Fibroblast of lung (primary cell): ENCODE measurements around the gene CERK.

Experiments used
- EZH2 ChIP-seq: IDR thresholded peaks from 2 replicates; pipeline ENCODE4 v1.5.1; 2012; ENCODE audit warnings: low read length, control low read depth, mild to moderate bottlenecking; ENCODE audit errors: missing control alignments
- TF ChIP-seq, protein P1 (sequence below), 2 donors: IDR thresholded peaks in 1 of 2; conservative IDR thresholded peaks in 1 of 2; 1 replicate in 1 of 2; 2 replicates in 1 of 2; pipeline ENCODE4 v1.5.1; 2011 to 2012; ENCODE audit warnings: low read length in 2 of 2, control low read depth in 1 of 2, inconsistent platforms in 1 of 2, low read depth in 1 of 2, mild to moderate bottlenecking in 1 of 2

DNA sequence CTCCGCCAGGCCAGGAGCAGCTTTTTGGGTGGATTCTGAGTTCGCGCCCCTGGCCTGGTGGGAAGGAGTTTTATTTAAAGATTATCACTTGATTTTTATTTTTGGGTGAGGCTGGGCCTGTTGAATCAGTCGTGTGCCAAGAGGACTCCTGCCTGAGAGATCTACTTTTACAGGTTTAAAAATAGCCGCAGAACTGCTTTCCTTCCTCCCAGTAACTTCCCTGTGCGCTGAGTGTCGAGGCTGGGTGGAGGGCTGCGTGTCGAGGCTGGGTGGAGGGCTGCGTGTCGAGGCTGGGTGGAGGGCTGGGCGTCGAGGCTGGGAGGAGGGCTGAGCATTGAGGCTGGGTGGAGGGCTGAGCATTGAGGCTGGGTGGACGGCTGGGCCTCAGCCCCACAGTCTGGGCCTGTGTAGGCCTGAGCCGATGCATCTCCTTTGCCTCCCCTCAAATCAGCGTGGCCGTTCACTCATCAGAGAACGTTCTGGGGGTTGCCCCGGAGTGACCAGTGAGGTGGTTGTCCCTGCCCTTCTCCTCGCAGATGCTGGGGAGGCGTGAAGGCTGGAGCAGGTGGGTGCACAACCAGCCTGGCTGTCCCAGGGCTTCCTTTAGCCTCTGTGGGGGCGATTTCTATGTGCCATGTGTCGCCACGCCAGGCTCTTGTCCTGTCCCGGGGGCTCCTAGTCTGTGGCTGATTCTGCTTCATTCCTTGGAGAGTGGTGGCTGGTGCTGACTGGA, 87.8 kb downstream of the CERK start:
- TF ChIP-seq, protein P1, sequence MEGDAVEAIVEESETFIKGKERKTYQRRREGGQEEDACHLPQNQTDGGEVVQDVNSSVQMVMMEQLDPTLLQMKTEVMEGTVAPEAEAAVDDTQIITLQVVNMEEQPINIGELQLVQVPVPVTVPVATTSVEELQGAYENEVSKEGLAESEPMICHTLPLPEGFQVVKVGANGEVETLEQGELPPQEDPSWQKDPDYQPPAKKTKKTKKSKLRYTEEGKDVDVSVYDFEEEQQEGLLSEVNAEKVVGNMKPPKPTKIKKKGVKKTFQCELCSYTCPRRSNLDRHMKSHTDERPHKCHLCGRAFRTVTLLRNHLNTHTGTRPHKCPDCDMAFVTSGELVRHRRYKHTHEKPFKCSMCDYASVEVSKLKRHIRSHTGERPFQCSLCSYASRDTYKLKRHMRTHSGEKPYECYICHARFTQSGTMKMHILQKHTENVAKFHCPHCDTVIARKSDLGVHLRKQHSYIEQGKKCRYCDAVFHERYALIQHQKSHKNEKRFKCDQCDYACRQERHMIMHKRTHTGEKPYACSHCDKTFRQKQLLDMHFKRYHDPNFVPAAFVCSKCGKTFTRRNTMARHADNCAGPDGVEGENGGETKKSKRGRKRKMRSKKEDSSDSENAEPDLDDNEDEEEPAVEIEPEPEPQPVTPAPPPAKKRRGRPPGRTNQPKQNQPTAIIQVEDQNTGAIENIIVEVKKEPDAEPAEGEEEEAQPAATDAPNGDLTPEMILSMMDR (conservative IDR thresholded peaks at IDR 0.05 in 1 of 2, IDR thresholded peaks at IDR 0.05 in 1 of 2; ENCODE audit: low read depth in 1 of 2, low read length in 2 of 2): no peak
- no peak for TF ChIP-seq EZH2
